ENCODE data around the gene PAX5. TPM values are rescaled to one million over a fixed set of nuclear protein-coding genes. Genes with fewer than 3 reads are reported as not detected.

The PAX5 gene
- total and polyA plus RNA-seq, 2 of the 13 experiments (the other 11 are each of a cell fraction or from before 2014, with no cell fraction given): not detected

DNA sequence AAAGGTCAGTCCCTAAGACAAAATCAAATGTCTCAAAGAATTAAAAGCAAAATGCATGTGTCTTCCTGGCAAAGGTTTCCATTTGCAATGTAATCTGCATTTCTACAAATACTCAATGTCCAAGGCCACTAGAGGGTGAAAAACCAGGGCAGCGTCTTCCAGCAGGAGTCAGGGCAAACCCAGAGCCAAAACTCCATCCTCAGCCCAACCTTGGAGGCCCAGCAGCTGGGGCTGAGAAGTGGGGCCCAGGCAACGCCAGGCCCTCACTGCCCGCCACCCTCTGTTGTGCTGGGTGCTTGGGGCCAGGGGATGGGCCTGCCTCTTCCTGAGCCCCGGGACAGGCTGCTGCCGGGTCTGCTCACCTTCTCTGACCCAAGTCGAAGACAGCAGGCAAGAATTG is 200.1 kb downstream of the PAX5 start:
- no peak overlapping the region for H3K4me3 ChIP-seq (replicated peaks in 1 of 3; ENCODE audit: insufficient read depth in 1 of 3, low read depth in 2 of 3, low read length in 3 of 3)
- no TSS peak for BruUV-seq (replicated peaks)
- TF ChIP-seq ZNF292 (CRISPR knock-in tag; IDR thresholded peaks at IDR 0.05; ENCODE audit: borderline replicate concordance, low read depth): no peak
- no peak for TF ChIP-seq FOXO1 (CRISPR knock-in tag; IDR thresholded peaks at IDR 0.05)
- TF ChIP-seq SP2 (CRISPR knock-in tag; IDR thresholded peaks at IDR 0.05): no peak
- TF ChIP-seq ZNF674 (CRISPR knock-in tag; IDR thresholded peaks at IDR 0.05; ENCODE audit: low read depth): no peak
- no peak for TF ChIP-seq HNRNPL (IDR thresholded peaks at IDR 0.05; ENCODE audit: low read depth, low read length)
- no peak for TF ChIP-seq TP53 (CRISPR knock-in tag; conservative IDR thresholded peaks at IDR 0.05)
- TF ChIP-seq, protein P1, sequence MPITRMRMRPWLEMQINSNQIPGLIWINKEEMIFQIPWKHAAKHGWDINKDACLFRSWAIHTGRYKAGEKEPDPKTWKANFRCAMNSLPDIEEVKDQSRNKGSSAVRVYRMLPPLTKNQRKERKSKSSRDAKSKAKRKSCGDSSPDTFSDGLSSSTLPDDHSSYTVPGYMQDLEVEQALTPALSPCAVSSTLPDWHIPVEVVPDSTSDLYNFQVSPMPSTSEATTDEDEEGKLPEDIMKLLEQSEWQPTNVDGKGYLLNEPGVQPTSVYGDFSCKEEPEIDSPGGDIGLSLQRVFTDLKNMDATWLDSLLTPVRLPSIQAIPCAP (CRISPR knock-in tag; IDR thresholded peaks at IDR 0.05; ENCODE audit: low read depth): no peak
- TF ChIP-seq TCF7L2 (IDR thresholded peaks at IDR 0.05; ENCODE audit: low read depth, low read length): no peak
- TF ChIP-seq SP4 (CRISPR knock-in tag; IDR thresholded peaks at IDR 0.05): no peak
- no peak for TF ChIP-seq ZNF496 (CRISPR knock-in tag; IDR thresholded peaks at IDR 0.05; ENCODE audit: insufficient replicate concordance)
- TF ChIP-seq ZBTB20 (CRISPR knock-in tag; IDR thresholded peaks at IDR 0.05; ENCODE audit: borderline replicate concordance, low read depth): no peak
- no peak for TF ChIP-seq RARA (CRISPR knock-in tag; IDR thresholded peaks at IDR 0.05)
- no peak for TF ChIP-seq ZNF768 (CRISPR knock-in tag; IDR thresholded peaks at IDR 0.05)
- no peak for TF ChIP-seq ETV6 (CRISPR knock-in tag; conservative IDR thresholded peaks at IDR 0.05)
- TF ChIP-seq NFKB2 (CRISPR knock-in tag; IDR thresholded peaks at IDR 0.05; ENCODE audit: borderline replicate concordance): no peak
- TF ChIP-seq TGIF2 (CRISPR knock-in tag; IDR thresholded peaks at IDR 0.05): no peak
- TF ChIP-seq, protein P2, sequence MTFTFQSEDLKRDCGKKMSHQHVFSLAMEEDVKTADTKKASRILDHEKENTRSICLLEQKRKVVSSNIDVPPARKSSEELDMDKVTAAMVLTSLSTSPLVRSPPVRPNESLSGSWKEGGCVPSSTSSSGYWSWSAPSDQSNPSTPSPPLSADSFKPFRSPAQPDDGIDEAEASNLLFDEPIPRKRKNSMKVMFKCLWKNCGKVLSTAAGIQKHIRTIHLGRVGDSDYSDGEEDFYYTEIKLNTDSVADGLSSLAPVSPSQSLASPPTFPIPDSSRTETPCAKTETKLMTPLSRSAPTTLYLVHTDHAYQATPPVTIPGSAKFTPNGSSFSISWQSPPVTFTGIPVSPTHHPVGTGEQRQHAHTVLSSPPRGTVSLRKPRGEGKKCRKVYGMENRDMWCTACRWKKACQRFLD (CRISPR knock-in tag; IDR thresholded peaks at IDR 0.05; ENCODE audit: borderline replicate concordance): no peak
- TF ChIP-seq FOXP1 (IDR thresholded peaks at IDR 0.05): no peak
- no peak for TF ChIP-seq FOXP1 (CRISPR knock-in tag; IDR thresholded peaks at IDR 0.05)
- intact Hi-C loops (cut with micrococcal nuclease; ENCODE audit: unreplicated experiment): no loop called here
- H3K27me3 ChIP-seq (ENCODE audit: control insufficient read depth in 1 of 2, insufficient read depth in 2 of 2, low read length in 2 of 2): peaks cover 1 to 23% of the 10 kb centered on the region in 2 experiments; a peak in 1 of 5 replicates
- DNase-seq (ENCODE audit: low spot score) (no peak), FAIRE-seq (no peak), ATAC-seq (no peak)
- H3K9me3 ChIP-seq (ENCODE audit: low read length): no peaks in the 10 kb centered on the region
- no peak overlapping the region for H3K9ac ChIP-seq (ENCODE audit: insufficient read depth, low read depth, low read length)
- H3K36me3 ChIP-seq (replicated peaks in 1 of 2; ENCODE audit: control insufficient read depth in 1 of 2, insufficient read depth in 2 of 2, low read length in 2 of 2): no peaks in the 10 kb centered on the region
- no peak overlapping the region for H3K27ac ChIP-seq (ENCODE audit: extremely low read length, insufficient read depth, low read length)
- POLR2A ChIA-PET: no interaction called here
- H2AFZ ChIP-seq (ENCODE audit: low read length): no peak overlapping the region
- H3K4me2 ChIP-seq (ENCODE audit: low read depth, low read length): no peak overlapping the region
- 0% methylated on average over 1 of the region's 6 CpGs for WGBS (ENCODE audit: low lambda C conversion rate)
- CTCF ChIA-PET (ENCODE audit: low intra/inter-chr PET ratio, low total read pairs): no interaction called here
- H3K4me1 ChIP-seq (ENCODE audit: insufficient read depth, low read length): peaks cover 24% of the 10 kb centered on the region
- 0 out of 2 replicates have a peak, but pooled peaks cover 2% of the 10 kb centered on the region for H4K20me1 ChIP-seq (ENCODE audit: insufficient read depth, low read length)
- in situ Hi-C loops (cut with HindIII; ENCODE audit: extremely low pct_ligation_motif_present, low pct_unique_long_range_greater_than_20kb): no loop called here
- no peaks in the 10 kb centered on the region for H3K79me2 ChIP-seq (ENCODE audit: insufficient read depth, low read length)

Measured in HepG2 (cell line).